Prostate gland (tissue), 2 donors: ENCODE measurements around the gene PLXNB2. TPM values are rescaled to one million over a fixed set of nuclear protein-coding genes. Genes with fewer than 3 reads are reported as not detected.

Experiments used
- DNase-seq: peaks from one replicate; pipeline ENCODE4 v3.0.0-alpha.2; 2019; ENCODE audit warnings: low spot score
- H3K27ac ChIP-seq, 2 donors: fragments of 200-600 bp; sonication (generic); 2 replicates each; pipeline ENCODE4 v1.5.1; 2017 to 2019
- H3K27me3 ChIP-seq: fragments of 200-600 bp; sonication (generic); replicated peaks from 2 replicates; pipeline ENCODE4 v1.5.1; 2019; ENCODE audit not compliant: insufficient read depth
- H3K36me3 ChIP-seq, 2 donors: fragments of 200-600 bp; sonication (generic); 1 replicate in 1 of 2; 2 replicates in 1 of 2; pipeline versions ENCODE4 v1.5.1 to v1.8.1; 2017 to 2019
- H3K4me1 ChIP-seq: fragments of 200-600 bp; sonication (generic); replicated peaks from 2 replicates; pipeline ENCODE4 v1.5.1; 2019
- H3K4me3 ChIP-seq, 2 donors: fragments of 200-600 bp; sonication (generic); 2 replicates each; pipeline ENCODE4 v1.5.1; 2017 to 2019
- H3K9me3 ChIP-seq: fragments of 200-600 bp; sonication (generic); 2 replicates; pipeline ENCODE4 v1.5.1; 2017
- CTCF ChIP-seq, 4 experiments: fragments of 200-600 bp in 2 of 4; fragments of 450-650 bp in 2 of 4; sonication (generic) in 2 of 4; IDR thresholded peaks; 1 replicate in 3 of 4; 2 replicates in 1 of 4; pipeline ENCODE4 v1.5.1; 2016 to 2019; ENCODE audit warnings: antibody characterized with exemption in 4 of 4, mild to moderate bottlenecking in 2 of 4, moderate library complexity in 2 of 4
- POLR2A ChIP-seq: fragments of 450-650 bp; IDR thresholded peaks from one replicate; pipeline ENCODE4 v1.6.1; 2016; ENCODE audit warnings: antibody characterized with exemption, mild to moderate bottlenecking
- POLR2AphosphoS5 ChIP-seq: sonication (generic); formaldehyde crosslinking; IDR thresholded peaks from one replicate; pipeline ENCODE4 v1.6.1; 2017; ENCODE audit warnings: antibody characterized with exemption
- WGBS: methylation state at CpG from one replicate; pipeline ENCODE4 v1.1.5; 2018; 5-methylcytosine and 5-hydroxymethylcytosine counted together
- intact Hi-C: fragments of 100-400 bp; cut with DNase I; formaldehyde crosslinking; loops from one replicate; pipeline ENCODE4 v1.14.2; 2022
- total RNA-seq, 2 donors: library from RNA; depleted of rRNA; stranded (reverse); fragments of >200 nt; gene quantifications; one replicate each; pipeline ENCODE4 v1.1.0, GENCODE V29; 2016

The PLXNB2 gene
- total RNA-seq, 2 donors from 2014 or later = 259 to 309 TPM

GRCh38 chr22:50297510-50298265 lies 9.8 kb downstream of the PLXNB2 start:
- peaks cover 70% of the 10 kb centered on the region for H3K4me1 ChIP-seq
- DNase-seq = no peak
- intact Hi-C loops = no loop called here
- H3K27ac ChIP-seq = peak overlapping the region; percentile 30 to 60
- TF ChIP-seq POLR2A (no peak), CTCF (IDR thresholded peaks at IDR 0.05) (no peak), POLR2AphosphoS5 (no peak)
- no peaks in the 10 kb centered on the region for H3K27me3 ChIP-seq
- no peaks in the 10 kb centered on the region for H3K9me3 ChIP-seq
- no peaks in the 10 kb centered on the region for H3K36me3 ChIP-seq
- H3K4me3 ChIP-seq = no peak overlapping the region
- WGBS = 73% methylated on average over 20 of the region's 20 CpGs

DNA sequence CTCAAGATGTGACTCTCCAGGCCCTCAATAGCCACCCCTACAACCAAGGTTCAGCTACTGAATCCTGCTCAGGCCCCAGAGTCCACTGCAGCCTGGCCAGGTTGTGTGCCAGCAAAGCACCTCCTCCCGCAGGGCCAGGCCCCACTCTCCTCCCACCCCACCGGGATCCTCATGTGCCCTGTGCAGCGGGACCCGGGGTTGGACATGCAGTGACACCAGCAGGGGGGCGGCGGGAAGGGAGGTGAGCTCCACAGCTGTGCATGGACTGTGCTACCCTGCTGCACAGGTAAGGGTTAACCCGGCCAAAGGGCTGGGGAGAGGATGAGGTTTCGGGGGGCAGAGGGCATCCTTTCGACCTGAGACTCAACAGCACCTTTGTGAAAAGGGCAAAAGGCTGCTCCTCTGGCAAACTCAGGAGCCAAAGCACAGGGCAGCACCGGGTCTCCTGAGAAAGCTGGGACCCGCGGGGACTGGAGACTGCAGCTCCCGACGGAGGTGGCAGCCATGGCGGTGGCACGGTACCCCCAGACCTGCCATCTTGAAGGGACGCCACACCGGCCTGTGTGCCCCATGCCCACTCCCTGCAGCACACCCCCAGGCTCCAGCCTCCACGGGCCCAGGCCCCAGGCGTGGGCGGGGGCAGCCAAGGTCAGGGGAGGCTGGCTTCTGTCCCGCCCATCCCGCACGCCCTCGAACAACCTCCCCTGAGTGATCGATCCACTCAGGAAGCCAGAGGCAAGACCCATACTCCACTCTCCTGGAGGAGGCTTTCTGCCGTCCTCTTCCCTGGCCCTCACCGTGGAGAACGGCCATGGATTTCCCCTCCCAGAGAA lies 10.6 kb downstream of the PLXNB2 start:
- Histone ChIP-seq H3K4me3 (no peak overlapping the region), H3K27ac (peak overlapping the region; percentile 30 to 60), H3K9me3 (no peaks in the 10 kb centered on the region), H3K36me3 (no peaks in the 10 kb centered on the region), H3K4me1 (peaks cover 63% of the 10 kb centered on the region), H3K27me3 (no peaks in the 10 kb centered on the region)
- TF ChIP-seq POLR2AphosphoS5 (no peak), POLR2A (no peak), CTCF (IDR thresholded peaks at IDR 0.05) (no peak)
- no peak for DNase-seq
- intact Hi-C loops = no loop called here
- 59% methylated on average over 29 of the region's 29 CpGs for WGBS

GRCh38 chr22:50294319-50294656 lies 13.2 kb downstream of the PLXNB2 start:
- TF ChIP-seq CTCF (IDR thresholded peaks at IDR 0.05) (no peak), POLR2A (no peak)
- WGBS = 30% methylated on average over 5 of the region's 5 CpGs
- peak overlapping the region; percentile 77 to 81 for H3K27ac ChIP-seq
- no peak overlapping the region for H3K4me3 ChIP-seq
- intact Hi-C loops = no loop called here
- no peaks in the 10 kb centered on the region for H3K9me3 ChIP-seq
- DNase-seq = no peak
- peaks cover 40% of the 10 kb centered on the region for H3K4me1 ChIP-seq
- peaks cover 4 to 10% of the 10 kb centered on the region in 2 donors for H3K36me3 ChIP-seq
- H3K27me3 ChIP-seq = no peaks in the 10 kb centered on the region

DNA sequence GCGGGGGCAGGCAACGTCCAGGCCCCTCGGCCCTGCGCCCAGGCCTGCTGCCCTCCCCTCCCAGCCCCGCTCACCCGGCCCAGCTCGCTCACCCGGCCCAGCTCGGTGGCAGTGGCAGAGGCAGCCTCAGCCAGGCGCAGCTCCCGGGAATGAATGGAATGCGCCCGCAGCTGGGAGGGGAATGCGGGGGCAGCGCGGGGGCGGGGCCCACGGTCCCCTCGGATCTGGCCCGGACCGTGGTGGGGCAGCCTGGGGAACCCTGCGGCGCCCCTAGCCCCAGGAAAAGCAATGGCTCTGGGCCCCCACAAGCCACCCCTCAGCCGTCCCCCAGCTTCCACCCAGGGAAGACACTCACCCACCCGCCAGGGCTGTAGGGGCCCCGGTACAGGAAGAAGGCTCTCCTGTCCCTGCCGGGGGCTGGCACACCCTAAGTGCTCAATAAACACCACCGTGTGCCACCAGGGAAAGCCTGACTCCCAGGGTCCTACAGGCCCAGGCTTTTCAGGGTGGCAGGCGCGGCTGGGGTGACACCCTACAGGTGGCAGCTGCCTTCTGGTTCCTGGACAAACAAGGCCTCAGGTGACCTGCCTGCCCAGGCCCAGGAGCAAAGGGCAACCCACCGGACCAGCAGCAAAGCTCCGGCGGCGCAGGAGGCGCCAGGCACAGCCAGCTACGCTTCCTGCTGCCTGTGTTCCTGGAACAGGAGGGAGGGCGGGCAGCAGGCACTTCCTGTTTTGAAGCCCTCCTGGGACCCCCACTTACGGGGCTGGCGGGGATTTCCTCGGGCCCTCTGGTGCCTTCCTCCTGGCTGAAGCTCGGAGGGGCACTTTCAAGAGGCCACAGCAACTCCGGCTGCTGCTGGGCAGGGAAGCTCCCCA lies 13.8 kb downstream of the PLXNB2 start:
- no peak for TF ChIP-seq POLR2A
- TF ChIP-seq CTCF (IDR thresholded peaks at IDR 0.05) = peak in 2 of 4 experiments; percentile 14 to 23
- peak; percentile 18 for TF ChIP-seq POLR2AphosphoS5
- peak; percentile 71 for DNase-seq
- 17% methylated on average over 40 of the region's 42 CpGs for WGBS
- Histone ChIP-seq H3K27me3 (no peaks in the 10 kb centered on the region), H3K4me3 (peak overlapping the region; percentile 3 to 12), H3K9me3 (no peaks in the 10 kb centered on the region), H3K36me3 (peaks cover 8 to 16% of the 10 kb centered on the region in 2 donors), H3K4me1 (peaks cover 40% of the 10 kb centered on the region), H3K27ac (peak overlapping the region; percentile 77 to 81)
- intact Hi-C loops = no loop called here
